Stimulated activated naive B cell treated with anti-CD40 and anti-IgM and Interleukin-4, amounts not matched to agents 10 μg/mL and 1 μg/mL and 100 μg/mL, for 72 hours (primary cell): ENCODE results near the gene HES4.
A peak's percentile ranks its signal among the peaks of the same experiment; 100 is the strongest.
"Not testable (repeated sequence)": the region's sequence is repeated elsewhere in the genome, so short reads cannot be mapped to it uniquely, and the experiment has no call there.

Experiments used
- ATAC-seq, 2 donors: fragments of 150-1000 bp; cut with Tn5 transposase; replicated peaks; 2 replicates each; pipeline ENCODE4 v1.10.0; 2021; ENCODE audit warnings: moderate library complexity in 1 of 2
- DNase-seq: peaks from one replicate; pipeline ENCODE4 v3.0.0; 2021
- H3K27ac Mint-ChIP-seq: one replicate; pipeline ENCODE4 v1.8.0; 2022; ENCODE audit warnings: mild to moderate bottlenecking, mixed read lengths
- H3K27me3 Mint-ChIP-seq, 2 donors: one replicate each; pipeline ENCODE4 v1.8.0; 2022; ENCODE audit warnings: mixed read lengths in 2 of 2
- H3K36me3 Mint-ChIP-seq, 2 donors: one replicate each; pipeline ENCODE4 v1.8.0; 2022; ENCODE audit warnings: mixed read lengths in 2 of 2, mild to moderate bottlenecking in 1 of 2
- H3K4me1 Mint-ChIP-seq, 2 donors: one replicate each; pipeline ENCODE4 v1.8.0; 2022; ENCODE audit warnings: mixed read lengths in 2 of 2, mild to moderate bottlenecking in 1 of 2
- H3K4me3 Mint-ChIP-seq, 2 donors: one replicate each; pipeline ENCODE4 v1.8.0; 2022; ENCODE audit warnings: mild to moderate bottlenecking in 2 of 2, mixed read lengths in 2 of 2, moderate library complexity in 1 of 2
- H3K9me3 Mint-ChIP-seq, 2 donors: one replicate each; pipeline ENCODE4 v1.8.0; 2022; ENCODE audit warnings: mixed read lengths in 2 of 2, mild to moderate bottlenecking in 1 of 2

The HES4 gene

DNA sequence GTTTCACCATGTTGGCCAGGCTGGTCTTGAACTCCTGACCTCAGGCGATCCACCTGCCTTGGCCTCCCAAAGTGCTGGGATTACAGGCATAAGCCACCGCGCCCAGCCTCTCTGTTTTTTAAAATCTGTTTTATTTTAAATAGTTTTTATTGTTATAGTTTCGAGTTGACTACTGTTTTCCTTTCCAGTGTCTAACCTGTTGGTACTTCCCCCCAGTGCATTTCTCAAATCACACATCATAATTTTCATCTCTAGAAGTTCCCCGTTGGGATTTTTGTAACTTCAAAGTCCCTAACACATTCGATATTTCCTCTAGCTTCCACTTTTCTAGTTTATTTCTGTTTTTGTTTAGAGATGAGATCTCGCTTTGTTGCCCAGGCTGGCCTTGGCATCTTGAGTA, 7.5 kb downstream of the HES4 start:
- Mint-ChIP-seq H3K27ac (no peak overlapping the region), H3K4me1 (peaks cover 11 to 13% of the 10 kb centered on the region in 2 donors), H3K36me3 (peaks cover 4 to 7% of the 10 kb centered on the region in 2 donors), H3K27me3 (peaks cover 45 to 82% of the 10 kb centered on the region in 2 donors), H3K4me3 (no peak overlapping the region), H3K9me3 (peaks cover 9 to 13% of the 10 kb centered on the region in 2 donors)
- no peak for DNase-seq
- ATAC-seq, result peak in 1 of 2 donors; percentile 48

DNA sequence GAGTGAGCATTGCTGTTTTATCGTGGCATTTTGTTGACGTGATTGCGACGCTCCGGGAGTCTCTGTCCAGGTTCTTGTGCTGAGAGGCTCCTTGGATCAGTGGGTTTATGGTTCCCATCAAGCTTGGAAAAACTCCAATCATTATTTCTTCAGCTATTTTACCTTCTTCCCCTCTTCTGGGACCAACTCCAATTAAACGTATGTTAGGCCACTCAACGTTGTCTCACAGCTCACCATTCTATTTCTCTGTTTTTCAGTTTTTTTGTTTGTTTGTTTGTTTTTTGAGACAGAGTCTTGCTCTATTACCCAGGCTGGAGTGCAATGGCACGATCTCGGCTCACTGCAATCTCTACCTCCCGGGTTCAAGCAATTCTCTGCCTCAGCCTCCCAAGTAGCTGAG, 8.0 kb downstream of the HES4 start:
- Mint-ChIP-seq H3K4me1 (peaks cover 11 to 13% of the 10 kb centered on the region in 2 donors), H3K36me3 (peaks cover 4 to 7% of the 10 kb centered on the region in 2 donors), H3K27ac (no peak overlapping the region), H3K4me3 (no peak overlapping the region), H3K9me3 (peaks cover 9 to 13% of the 10 kb centered on the region in 2 donors), H3K27me3 (peaks cover 40 to 78% of the 10 kb centered on the region in 2 donors)
- no peak for ATAC-seq
- no peak for DNase-seq

DNA sequence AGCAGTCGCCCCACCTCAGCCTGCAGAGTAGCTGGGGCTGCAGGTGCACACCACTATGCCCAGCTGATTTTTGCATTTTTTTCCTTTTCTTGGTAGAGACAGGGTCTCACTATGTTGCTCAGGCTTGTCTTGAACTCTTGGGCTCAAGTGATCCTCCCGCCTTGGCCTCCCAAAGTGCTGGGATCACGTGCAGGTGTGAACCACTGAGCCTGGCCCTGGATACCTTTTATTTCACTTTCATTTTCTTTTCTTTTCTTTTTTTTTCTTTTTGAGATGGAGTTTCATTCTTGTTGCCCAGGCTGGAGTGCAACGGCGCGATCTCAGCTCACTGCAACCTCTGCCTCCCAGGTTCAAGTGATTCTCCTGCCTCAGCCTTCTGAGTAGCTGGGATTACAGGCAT, 8.6 kb downstream of the HES4 start:
- Mint-ChIP-seq H3K4me1 (peaks cover 11 to 13% of the 10 kb centered on the region in 2 donors), H3K9me3 (peaks cover 9 to 13% of the 10 kb centered on the region in 2 donors), H3K27me3 (peaks cover 41 to 80% of the 10 kb centered on the region in 2 donors)
- not testable (repeated sequence) for H3K36me3 Mint-ChIP-seq, H3K4me3 Mint-ChIP-seq, DNase-seq, ATAC-seq, H3K27ac Mint-ChIP-seq

DNA sequence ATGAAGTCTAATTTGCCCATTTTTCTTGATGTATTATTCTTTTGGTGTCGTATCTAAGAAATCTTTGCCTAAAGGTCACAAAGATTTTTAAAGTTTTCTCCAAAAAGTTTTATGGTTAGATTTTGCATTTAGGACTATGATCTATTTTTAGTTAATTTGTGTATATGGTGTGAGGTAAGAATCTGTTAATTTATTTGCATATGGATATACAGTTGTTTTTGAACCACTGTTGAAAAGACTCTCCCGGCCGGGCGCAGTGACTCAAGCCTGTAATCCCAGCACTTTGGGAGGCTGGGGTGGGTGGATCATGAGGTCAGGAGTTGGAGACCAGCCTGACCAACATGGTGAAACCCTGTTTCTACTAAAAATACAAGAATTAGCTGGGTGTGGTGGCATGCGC, 11.8 kb downstream of the HES4 start:
- Mint-ChIP-seq H3K27ac (peak overlapping the region; percentile 42), H3K27me3 (peaks cover 49 to 78% of the 10 kb centered on the region in 2 donors), H3K4me1 (peaks cover 6 to 13% of the 10 kb centered on the region in 2 donors), H3K9me3 (peaks cover 9 to 13% of the 10 kb centered on the region in 2 donors)
- ATAC-seq, H3K4me3 Mint-ChIP-seq, DNase-seq, H3K36me3 Mint-ChIP-seq: not testable (repeated sequence)

DNA sequence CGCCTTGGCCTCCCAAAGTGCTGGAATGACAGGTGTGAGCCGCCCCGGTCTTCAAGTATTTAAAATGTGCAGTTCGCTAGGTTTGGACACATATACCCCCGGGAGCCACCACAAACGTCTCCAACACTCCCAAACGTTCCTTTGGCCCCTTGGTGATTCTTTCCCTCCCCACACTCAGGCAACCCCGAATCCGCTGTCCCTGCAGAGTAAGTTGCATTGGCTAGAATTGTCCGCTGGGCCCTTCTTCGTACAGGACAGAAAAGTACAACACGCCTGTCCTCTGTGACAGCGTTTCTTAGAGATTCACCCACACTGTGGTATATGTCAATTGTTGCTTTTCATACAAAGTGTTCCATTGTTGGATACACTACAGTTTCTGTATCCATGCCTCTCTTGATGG, 14.8 kb downstream of the HES4 start:
- DNase-seq, result no peak
- Mint-ChIP-seq H3K9me3 (peaks cover 6 to 8% of the 10 kb centered on the region in 2 donors), H3K27me3 (peaks cover 53 to 65% of the 10 kb centered on the region in 2 donors), H3K4me1 (peaks cover 0 to 9% of the 10 kb centered on the region in 2 donors), H3K27ac (no peak overlapping the region), H3K36me3 (peaks cover 2 to 7% of the 10 kb centered on the region in 2 donors), H3K4me3 (no peak overlapping the region)
- no peak for ATAC-seq

DNA sequence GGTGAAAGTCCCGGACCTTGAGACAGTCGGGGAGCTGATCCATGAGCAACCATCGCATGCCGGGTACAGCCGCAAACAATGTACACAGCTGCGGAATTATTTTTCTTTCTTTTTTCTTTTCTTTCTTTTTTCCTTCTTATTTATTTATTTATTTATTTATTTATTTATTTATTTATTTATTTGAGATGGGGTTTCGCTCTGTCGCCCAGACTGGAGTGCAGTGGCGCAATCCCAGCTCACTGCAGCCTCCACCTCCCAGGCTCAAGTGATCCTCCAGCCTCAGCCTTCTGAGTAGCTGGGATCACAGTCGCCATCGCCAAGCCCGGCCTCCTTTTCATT, 15.5 kb downstream of the HES4 start:
- no peak for DNase-seq
- Mint-ChIP-seq H3K9me3 (peaks cover 6 to 8% of the 10 kb centered on the region in 2 donors), H3K4me3 (no peak overlapping the region), H3K4me1 (peaks cover 0 to 9% of the 10 kb centered on the region in 2 donors), H3K27me3 (peaks cover 49 to 58% of the 10 kb centered on the region in 2 donors), H3K36me3 (peaks cover 2 to 7% of the 10 kb centered on the region in 2 donors), H3K27ac (no peak overlapping the region)
- ATAC-seq, result peak in 1 of 2 donors; percentile 16

DNA sequence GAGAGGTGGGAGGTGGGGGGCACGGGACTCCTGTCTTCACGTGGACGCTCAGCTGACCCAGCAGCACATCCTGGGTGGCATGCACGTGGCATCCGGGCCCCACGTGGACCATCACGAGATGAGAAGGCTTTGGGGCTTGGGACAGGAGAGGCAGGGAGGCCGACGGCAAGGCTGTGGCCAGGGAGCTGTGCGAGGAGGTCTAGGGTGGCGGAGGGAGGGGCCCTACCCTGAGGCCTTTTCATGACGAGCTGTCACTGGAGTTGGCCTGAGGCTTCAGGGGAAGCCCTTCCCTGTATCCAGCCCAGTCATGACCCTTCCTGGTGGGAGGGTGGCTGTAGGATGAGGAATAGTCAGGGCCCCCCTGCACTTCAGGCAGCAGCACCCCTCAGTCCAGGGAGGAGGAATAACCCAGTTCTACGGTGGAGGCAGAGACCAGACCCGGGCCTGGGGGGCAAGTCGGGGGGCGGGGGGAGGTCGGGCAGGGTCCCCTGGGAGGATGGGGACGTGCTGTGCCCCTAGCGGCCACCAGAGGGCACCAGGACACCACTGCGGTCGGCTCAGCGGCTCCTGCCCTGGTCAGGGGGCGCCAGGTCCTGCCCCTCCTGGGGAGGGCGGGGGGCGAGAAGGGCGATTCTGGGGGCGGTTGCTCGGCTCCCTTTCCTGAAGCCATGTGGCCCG, 16.0 kb downstream of the HES4 start:
- Mint-ChIP-seq H3K27me3 (peaks cover 45 to 53% of the 10 kb centered on the region in 2 donors), H3K4me3 (no peak overlapping the region), H3K36me3 (peaks cover 0 to 5% of the 10 kb centered on the region in 2 donors), H3K9me3 (peaks cover 3 to 6% of the 10 kb centered on the region in 2 donors), H3K4me1 (peaks cover 0 to 6% of the 10 kb centered on the region in 2 donors), H3K27ac (no peak overlapping the region)
- ATAC-seq (peak; percentile 73 to 78), DNase-seq (peak; percentile 39)

DNA sequence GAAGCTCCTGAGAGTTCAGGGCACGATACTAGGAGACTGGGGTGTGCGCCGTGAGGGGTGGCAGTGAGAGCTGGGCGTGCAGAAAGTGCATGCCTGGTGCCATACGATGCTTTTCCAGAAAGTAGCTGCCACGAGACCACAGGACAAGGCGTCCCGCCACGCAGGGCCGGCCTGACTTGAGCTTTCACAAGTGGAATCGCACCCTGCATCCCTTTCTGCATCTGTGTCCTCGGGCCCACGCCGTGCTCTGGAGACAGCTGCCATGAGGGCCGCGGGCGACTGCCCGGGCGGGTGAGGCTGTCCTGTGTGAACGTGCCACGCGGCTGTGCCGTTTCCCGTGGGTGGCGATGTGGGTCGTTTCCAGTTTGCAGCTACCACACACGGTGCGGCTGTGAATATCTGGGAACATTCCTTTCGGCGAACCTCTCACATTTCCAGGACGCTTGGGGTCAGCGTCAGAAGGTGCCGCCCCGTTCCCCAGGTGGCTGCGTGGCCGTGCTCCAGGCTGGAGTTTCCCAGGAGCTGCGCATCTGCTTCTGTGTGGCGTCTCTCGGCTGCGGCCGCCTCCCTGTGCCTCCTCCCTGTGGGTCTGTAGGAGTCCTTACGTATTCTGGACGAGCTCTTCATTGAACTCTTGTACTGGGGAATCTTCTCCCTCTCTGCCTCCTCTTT, 17.0 kb downstream of the HES4 start:
- Mint-ChIP-seq H3K4me1 (peaks cover 0 to 8% of the 10 kb centered on the region in 2 donors), H3K9me3 (peaks cover under 1 to 4% of the 10 kb centered on the region in 2 donors), H3K27me3 (peaks cover 44 to 49% of the 10 kb centered on the region in 2 donors), H3K36me3 (peaks cover 0 to 4% of the 10 kb centered on the region in 2 donors), H3K27ac (no peak overlapping the region), H3K4me3 (no peak overlapping the region)
- no peak for ATAC-seq
- no peak for DNase-seq

DNA sequence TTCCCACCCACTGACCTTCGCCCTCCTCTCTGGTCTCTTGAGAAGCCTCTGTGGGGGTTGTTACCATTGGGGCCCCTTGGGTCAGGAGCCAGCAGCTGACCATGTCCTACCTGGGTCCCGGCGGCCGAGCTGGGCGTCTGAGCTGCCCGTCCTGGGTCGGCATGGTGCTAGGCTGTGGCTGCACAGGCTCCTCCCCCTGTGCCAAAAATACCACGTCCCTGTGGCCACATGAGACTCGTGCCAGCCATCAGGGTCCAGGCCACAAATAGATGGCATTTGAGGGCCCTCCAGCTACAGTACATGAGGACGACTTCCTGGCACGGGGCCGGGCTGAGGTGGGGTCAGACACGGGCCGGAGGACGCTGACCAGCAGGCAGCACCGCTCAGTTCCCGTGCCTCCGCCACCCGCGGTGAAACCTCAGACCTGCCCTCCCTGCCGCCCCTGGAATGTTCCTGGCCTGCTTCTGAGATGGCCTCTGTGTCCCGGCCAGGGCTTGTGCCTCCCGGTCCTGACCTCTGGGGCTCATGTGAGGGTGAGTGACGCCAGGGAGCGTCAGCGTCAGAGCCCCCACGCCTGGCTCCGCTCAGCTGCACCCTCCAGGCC, 17.8 kb downstream of the HES4 start, which contains the start of gene PERM1:
Gene PERM1 (minus strand): TSS at position 139 of the 604 bp plus-strand sequence. CDS start 1,064 bp downstream, outside the sequence.
- H3K36me3 Mint-ChIP-seq, result peaks cover 0 to 4% of the 10 kb centered on the region in 2 donors
- H3K27ac Mint-ChIP-seq, result peak within 1 kb of the TSS; percentile 16
- ATAC-seq (no peak), DNase-seq (no peak)
- H3K4me3 Mint-ChIP-seq, result no peak within 1 kb of the TSS
- H3K9me3 Mint-ChIP-seq, result peaks cover 0 to 4% of the 10 kb centered on the region in 2 donors
- peaks cover 44 to 50% of the 10 kb centered on the region in 2 donors for H3K27me3 Mint-ChIP-seq
- peaks cover 0 to 8% of the 10 kb centered on the region in 2 donors for H3K4me1 Mint-ChIP-seq

DNA sequence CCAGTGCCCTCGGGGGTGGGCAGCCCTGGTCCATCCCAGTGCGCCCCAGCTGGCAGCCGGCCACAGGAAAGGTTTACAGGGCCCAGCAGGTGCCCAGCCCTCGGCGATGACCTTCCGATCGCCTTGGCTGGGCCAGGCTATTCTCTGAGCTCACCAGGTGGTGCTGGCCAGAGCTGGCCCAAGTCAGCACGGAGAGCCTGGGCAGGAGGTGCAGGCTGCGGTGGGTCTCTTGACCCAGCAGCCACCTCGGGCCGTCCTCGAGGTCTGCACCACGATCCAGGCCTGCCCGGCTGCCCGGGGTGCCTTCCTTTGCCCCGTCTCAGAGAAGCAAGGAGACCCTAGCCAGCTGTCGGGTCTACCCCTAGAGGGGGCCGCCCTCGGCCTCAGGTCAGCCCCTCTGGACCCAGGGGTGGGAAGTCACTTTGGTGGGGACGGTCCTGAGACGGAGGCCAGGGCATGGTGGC, 18.4 kb downstream of the HES4 start:
- ATAC-seq, result no peak
- H3K4me3 Mint-ChIP-seq, result no peak overlapping the region
- peaks cover 0 to 4% of the 10 kb centered on the region in 2 donors for H3K36me3 Mint-ChIP-seq
- no peak for DNase-seq
- peaks cover 0 to 4% of the 10 kb centered on the region in 2 donors for H3K9me3 Mint-ChIP-seq
- peaks cover 44 to 47% of the 10 kb centered on the region in 2 donors for H3K27me3 Mint-ChIP-seq
- peaks cover 0 to 8% of the 10 kb centered on the region in 2 donors for H3K4me1 Mint-ChIP-seq
- H3K27ac Mint-ChIP-seq, result no peak overlapping the region

DNA sequence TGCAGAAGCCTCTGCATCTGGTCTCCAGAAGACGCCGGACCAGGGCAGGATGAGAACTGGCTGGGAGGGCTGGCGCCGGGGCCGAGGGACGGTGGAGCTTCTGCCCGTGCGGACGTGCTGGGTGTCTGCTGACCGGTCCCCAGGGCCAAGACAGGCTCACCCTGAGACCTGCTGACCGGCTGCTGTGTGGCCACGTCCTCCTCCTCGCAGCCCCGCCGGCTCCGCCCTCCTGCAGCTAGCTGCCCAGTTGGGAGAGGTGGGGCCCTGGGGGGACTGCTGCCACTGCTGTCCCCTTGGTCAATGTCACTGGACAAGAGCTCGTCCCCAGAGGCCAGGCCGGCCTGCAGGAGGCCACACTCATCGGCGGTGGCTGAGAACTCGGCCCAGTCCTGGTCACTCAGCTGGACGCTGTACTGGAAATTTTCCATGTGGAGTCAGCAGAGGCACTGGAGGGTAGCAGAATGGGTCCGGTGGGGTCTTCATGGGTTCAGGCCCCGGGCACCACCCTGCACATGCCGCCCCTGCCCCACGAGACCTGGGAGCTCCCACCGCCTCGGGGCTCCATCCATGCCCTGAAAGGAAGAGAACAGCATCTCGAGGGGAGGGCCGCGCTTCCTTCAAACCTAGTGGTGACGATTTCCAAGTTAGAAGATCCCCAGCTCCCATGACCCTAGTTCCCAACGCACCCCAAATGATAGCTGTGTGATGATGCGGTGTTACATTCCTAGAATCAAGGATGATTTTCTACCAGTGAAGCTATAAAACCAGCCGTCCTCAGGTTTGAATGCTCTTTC, 19.1 kb downstream of the HES4 start:
- Mint-ChIP-seq H3K4me1 (peaks cover 5 to 12% of the 10 kb centered on the region in 2 donors), H3K9me3 (peaks cover 0 to 4% of the 10 kb centered on the region in 2 donors), H3K27ac (no peak overlapping the region), H3K4me3 (no peak overlapping the region), H3K27me3 (peaks cover 40 to 43% of the 10 kb centered on the region in 2 donors), H3K36me3 (peaks cover 0 to 5% of the 10 kb centered on the region in 2 donors)
- DNase-seq (no peak), ATAC-seq (no peak)

DNA sequence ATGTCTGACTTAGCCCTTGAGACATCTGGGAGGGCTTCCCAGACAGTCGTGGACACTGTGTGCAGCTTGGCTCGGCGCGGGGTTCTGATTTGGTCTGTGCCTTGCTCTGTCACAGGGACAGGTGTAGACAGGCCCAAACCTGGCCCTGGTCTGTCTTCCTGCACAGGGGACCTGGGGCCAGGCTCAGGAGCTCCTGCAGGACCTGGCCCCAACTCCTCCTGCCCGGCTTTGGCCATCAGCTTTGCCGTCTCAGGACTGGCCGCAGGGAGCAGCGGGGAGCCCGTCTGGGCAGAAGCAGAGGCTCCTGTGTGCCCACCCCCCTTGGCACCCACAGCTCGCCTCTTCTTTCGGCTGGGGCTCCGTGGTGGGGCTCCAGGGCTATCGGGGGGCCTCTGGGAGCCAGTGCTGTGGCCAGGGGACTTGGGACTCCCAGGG, 19.7 kb downstream of the HES4 start:
- H3K9me3 Mint-ChIP-seq, result peaks cover 0 to 4% of the 10 kb centered on the region in 2 donors
- H3K4me3 Mint-ChIP-seq, result no peak overlapping the region
- H3K36me3 Mint-ChIP-seq, result peaks cover 0 to 7% of the 10 kb centered on the region in 2 donors
- ATAC-seq (no peak), DNase-seq (no peak)
- H3K27me3 Mint-ChIP-seq, result peaks cover 40 to 43% of the 10 kb centered on the region in 2 donors
- H3K27ac Mint-ChIP-seq, result no peak overlapping the region
- peaks cover 9 to 13% of the 10 kb centered on the region in 2 donors for H3K4me1 Mint-ChIP-seq

DNA sequence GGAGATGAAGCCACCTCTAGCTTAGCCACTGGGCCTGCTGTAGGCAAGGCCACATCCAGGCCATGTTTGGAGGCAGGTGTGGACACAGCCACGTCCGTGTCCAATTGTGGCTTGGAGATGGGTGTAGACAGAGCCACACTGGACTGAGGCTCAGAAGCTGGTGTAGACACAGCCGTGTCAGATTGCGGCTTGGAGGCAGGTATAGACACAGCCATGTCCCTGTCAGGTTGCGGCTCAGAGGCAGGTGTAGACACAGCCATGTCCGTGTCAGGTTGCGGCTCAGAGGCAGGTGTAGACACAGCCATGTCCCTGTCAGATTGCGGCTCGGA, 20.2 kb downstream of the HES4 start:
- no peak for ATAC-seq
- no peak overlapping the region for H3K27ac Mint-ChIP-seq
- H3K4me3 Mint-ChIP-seq, result no peak overlapping the region
- DNase-seq, result no peak
- peaks cover 40 to 45% of the 10 kb centered on the region in 2 donors for H3K27me3 Mint-ChIP-seq
- H3K36me3 Mint-ChIP-seq, result peaks cover 0 to 7% of the 10 kb centered on the region in 2 donors
- H3K4me1 Mint-ChIP-seq, result peaks cover 9 to 13% of the 10 kb centered on the region in 2 donors
- H3K9me3 Mint-ChIP-seq, result peaks cover 0 to 4% of the 10 kb centered on the region in 2 donors
